ENCODE results near the gene GAN. TPM values are rescaled to one million over a fixed set of nuclear protein-coding genes. Genes with fewer than 3 reads are reported as not detected.

Gene GAN
- total RNA-seq, 1 experiment from 2014 or later: 5.3 TPM

DNA sequence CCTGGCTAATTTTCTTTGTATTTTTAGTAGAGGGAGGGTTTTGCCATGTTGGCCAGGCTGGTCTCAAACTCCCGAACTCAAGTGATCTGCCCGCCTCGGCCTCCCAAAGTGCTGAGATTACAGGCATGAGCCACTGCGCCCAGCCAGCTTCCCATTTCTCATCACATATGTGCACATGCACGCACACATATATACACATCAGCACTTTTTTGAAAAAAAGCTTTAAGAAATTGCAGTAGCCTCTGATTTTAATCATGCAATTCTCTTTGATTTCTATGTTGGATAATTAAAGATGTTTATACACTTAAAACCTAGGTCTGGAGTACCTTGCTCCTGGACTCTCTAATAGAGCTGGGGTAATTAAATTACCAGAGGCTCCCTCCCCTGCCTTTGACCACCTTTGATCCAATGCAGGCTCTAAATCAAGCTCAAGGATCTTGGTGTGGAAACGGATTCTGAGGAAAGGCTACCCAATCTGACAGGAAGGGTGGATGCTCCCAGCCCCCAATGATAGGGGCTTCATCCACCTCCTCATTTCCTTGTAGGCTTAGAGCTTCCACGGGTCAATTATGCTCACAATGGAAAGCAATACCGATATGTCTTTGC lies 29.7 kb upstream of the GAN start:
- Histone ChIP-seq H3K27me3 (ENCODE audit: low read length) (no peaks in the 10 kb centered on the region), H3K4me1 (ENCODE audit: insufficient read depth, low read length) (peaks cover 8% of the 10 kb centered on the region; the same call in 1 of the 2 replicates), H3K4me3 (ENCODE audit: low read length) (no peak overlapping the region), H3K9ac (ENCODE audit: low read length) (no peak overlapping the region), H3K79me2 (ENCODE audit: low read length) (no peaks in the 10 kb centered on the region), H2AFZ (ENCODE audit: low read length) (no peak overlapping the region), H4K20me1 (ENCODE audit: low read length) (no peaks in the 10 kb centered on the region), H3F3A (ENCODE audit: low read length, unreplicated experiment) (no peaks in the 10 kb centered on the region), H3K9me2 (replicated peaks; ENCODE audit: low read length) (no peaks in the 10 kb centered on the region), H3K9me3 (ENCODE audit: low read length) (no peaks in the 10 kb centered on the region), H3K4me2 (ENCODE audit: low read length) (no peak overlapping the region), H3K36me3 (ENCODE audit: low read depth, low read length) (no peaks in the 10 kb centered on the region), H3K27ac (ENCODE audit: low read length) (no peak overlapping the region)
- ATAC-seq (no peak), DNase-seq (no peak)
- CTCF ChIA-PET: no interaction called here
- POLR2A ChIA-PET (ENCODE audit: unreplicated experiment): no interaction called here
- no TSS peak for BruUV-seq (replicated peaks)
- TF ChIP-seq EZH2phosphoT487 (IDR thresholded peaks at IDR 0.05; ENCODE audit: borderline replicate concordance, low read length): no peak
- TF ChIP-seq CTCF (conservative IDR thresholded peaks at IDR 0.05; ENCODE audit: low read depth, low read length): no peak
- TF ChIP-seq EZH2 (IDR thresholded peaks at IDR 0.05; ENCODE audit: low read length, unreplicated experiment): no peak
- intact Hi-C loops (cut with micrococcal nuclease): no loop called here

- TF ChIP-seq CTCF (conservative IDR thresholded peaks at IDR 0.05; ENCODE audit: low read depth, low read length): no peak
- TF ChIP-seq EZH2 (IDR thresholded peaks at IDR 0.05; ENCODE audit: low read length, unreplicated experiment): no peak
- no peak for TF ChIP-seq EZH2phosphoT487 (IDR thresholded peaks at IDR 0.05; ENCODE audit: borderline replicate concordance, low read length)
- Histone ChIP-seq H3K27me3 (ENCODE audit: low read length) (no peaks in the 10 kb centered on the region), H2AFZ (ENCODE audit: low read length) (no peak overlapping the region), H3K36me3 (ENCODE audit: low read depth, low read length) (no peaks in the 10 kb centered on the region), H3K9ac (ENCODE audit: low read length) (no peak overlapping the region), H3K27ac (ENCODE audit: low read length) (no peak overlapping the region), H3K4me2 (ENCODE audit: low read length) (no peak overlapping the region), H4K20me1 (ENCODE audit: low read length) (no peaks in the 10 kb centered on the region), H3K4me1 (ENCODE audit: insufficient read depth, low read length) (no peaks in the 10 kb centered on the region), H3K79me2 (ENCODE audit: low read length) (no peaks in the 10 kb centered on the region), H3K9me2 (replicated peaks; ENCODE audit: low read length) (no peaks in the 10 kb centered on the region), H3F3A (ENCODE audit: low read length, unreplicated experiment) (no peaks in the 10 kb centered on the region), H3K4me3 (ENCODE audit: low read length) (no peak overlapping the region), H3K9me3 (ENCODE audit: low read length) (no peaks in the 10 kb centered on the region)
- no TSS peak for BruUV-seq (replicated peaks)
- ChIA-PET CTCF (no interaction called here), POLR2A (ENCODE audit: unreplicated experiment) (no interaction called here)
- DNase-seq: no peak
- ATAC-seq: no peak
- intact Hi-C loops (cut with micrococcal nuclease): no loop called here
Measured at GRCh38 chr16:81286190-81286589, 28.6 kb upstream of the GAN start.

- no peak overlapping the region for H3K4me3 ChIP-seq (ENCODE audit: low read length)
- no peaks in the 10 kb centered on the region for H4K20me1 ChIP-seq (ENCODE audit: low read length)
- CTCF ChIA-PET: no interaction called here
Measured at GRCh38 chr16:81291117-81291516, 23.6 kb upstream of the GAN start.

More at GRCh38 chr16:81291117-81291516, 23.6 kb upstream of the GAN start:
- no peak overlapping the region for H3K27ac ChIP-seq (ENCODE audit: low read length)
- H3K79me2 ChIP-seq (ENCODE audit: low read length): no peaks in the 10 kb centered on the region
- no peaks in the 10 kb centered on the region for H3K27me3 ChIP-seq (ENCODE audit: low read length)
- no peak for ATAC-seq
- H3K9ac ChIP-seq (ENCODE audit: low read length): no peak overlapping the region
- no peak overlapping the region for H3K4me2 ChIP-seq (ENCODE audit: low read length)
- H3F3A ChIP-seq (ENCODE audit: low read length, unreplicated experiment): no peaks in the 10 kb centered on the region
- POLR2A ChIA-PET (ENCODE audit: unreplicated experiment): no interaction called here
- no peak for TF ChIP-seq EZH2phosphoT487 (IDR thresholded peaks at IDR 0.05; ENCODE audit: borderline replicate concordance, low read length)
- no peak for TF ChIP-seq EZH2 (IDR thresholded peaks at IDR 0.05; ENCODE audit: low read length, unreplicated experiment)
- TF ChIP-seq CTCF (conservative IDR thresholded peaks at IDR 0.05; ENCODE audit: low read depth, low read length): no peak
- H3K9me2 ChIP-seq (replicated peaks; ENCODE audit: low read length): no peaks in the 10 kb centered on the region
- no peaks in the 10 kb centered on the region for H3K9me3 ChIP-seq (ENCODE audit: low read length)
- no peak for DNase-seq
- H3K4me1 ChIP-seq (ENCODE audit: insufficient read depth, low read length): no peaks in the 10 kb centered on the region
- H3K36me3 ChIP-seq (ENCODE audit: low read depth, low read length): no peaks in the 10 kb centered on the region
- BruUV-seq (replicated peaks): no TSS peak
- intact Hi-C loops (cut with micrococcal nuclease): no loop called here
- H2AFZ ChIP-seq (ENCODE audit: low read length): no peak overlapping the region
